HEK293 (cell line): Measurements from ENCODE around the gene HOXA6.

ENCODE experiments used
- CTCF ChIA-PET: fragments of 350-600 bp; formaldehyde crosslinking; extraction: SDS; loops from one replicate; lab custom pipeline; 2021; ENCODE audit warnings: antibody characterized with exemption; lab: Yijun Ruan, JAX
- POLR2A ChIA-PET: fragments of 300-600 bp; formaldehyde crosslinking; extraction: SDS; loops from one replicate; lab custom pipeline; 2020; ENCODE audit warnings: antibody characterized with exemption, inconsistent platforms; lab: Yijun Ruan, JAX
- H3K27ac ChIP-seq: fragments of 200-500 bp; sonication (Bioruptor generic); 2 replicates; pipeline ENCODE4 v1.5.1; 2014; ENCODE audit warnings: low read depth, low read length, control low read depth, inconsistent platforms; ENCODE audit errors: extremely low read depth
- H3K36me3 ChIP-seq, 2 experiments: fragments of 200-500 bp in 1 of 2; sonication (Bioruptor generic) in 1 of 2; 1 replicate in 1 of 2; 2 replicates in 1 of 2; pipeline ENCODE4 v1.5.1; 2014 to 2017; ENCODE audit warnings: inconsistent platforms in 2 of 2, low read length in 2 of 2; ENCODE audit not compliant: control insufficient read depth in 2 of 2, insufficient read depth in 1 of 2
- H3K4me1 ChIP-seq: fragments of 200-500 bp; sonication (Bioruptor generic); 2 replicates; pipeline ENCODE4 v1.5.1; 2014; ENCODE audit warnings: mild to moderate bottlenecking, low read length, inconsistent platforms; ENCODE audit not compliant: control insufficient read depth, insufficient read depth
- H3K4me3 ChIP-seq: 2 replicates; pipeline ENCODE4 v1.5.1; 2011; ENCODE audit warnings: low read depth, mild to moderate bottlenecking, control low read depth, low read length, moderate library complexity
- H3K9me3 ChIP-seq: fragments of 200-500 bp; sonication (Bioruptor generic); 2 replicates; pipeline ENCODE4 v1.5.1; 2014; ENCODE audit warnings: low read depth, low read length, inconsistent platforms; ENCODE audit not compliant: control insufficient read depth, insufficient read depth
- CTCF ChIP-seq: fragments of 450-650 bp; formaldehyde crosslinking; IDR thresholded peaks from 2 replicates; pipeline ENCODE4 v1.5.1; 2016; ENCODE audit warnings: missing biosample characterization, missing genetic modification characterization
- HOXC10 ChIP-seq: sonication (generic); formaldehyde crosslinking; IDR thresholded peaks from 2 replicates; pipeline ENCODE4 v1.8.1; 2023; ENCODE audit warnings: mild to moderate bottlenecking, missing genetic modification reagents
- KLF9 ChIP-seq: fragments of 450-650 bp; formaldehyde crosslinking; IDR thresholded peaks from 2 replicates; pipeline ENCODE4 v1.5.1; 2016; ENCODE audit warnings: missing biosample characterization, missing genetic modification characterization, low read depth
- SP3 ChIP-seq: fragments of 450-650 bp; formaldehyde crosslinking; IDR thresholded peaks from 2 replicates; pipeline ENCODE4 v1.5.1; 2016; ENCODE audit warnings: missing biosample characterization, missing genetic modification characterization
- SP7 ChIP-seq: fragments of 450-650 bp; formaldehyde crosslinking; IDR thresholded peaks from 2 replicates; pipeline ENCODE4 v1.5.1; 2016; ENCODE audit warnings: missing biosample characterization, missing genetic modification characterization
- TCF7L2 ChIP-seq: IDR thresholded peaks from 2 replicates; pipeline ENCODE4 v1.6.1; 2011; ENCODE audit warnings: low read depth, mild to moderate bottlenecking, inconsistent platforms, low read length, moderate library complexity, borderline replicate concordance
- ZBTB10 ChIP-seq: fragments of 450-650 bp; formaldehyde crosslinking; IDR thresholded peaks from 2 replicates; pipeline ENCODE4 v1.5.1; 2016; ENCODE audit warnings: missing biosample characterization, missing genetic modification characterization
- ZBTB20 ChIP-seq: fragments of 450-650 bp; formaldehyde crosslinking; IDR thresholded peaks from 2 replicates; pipeline ENCODE4 v1.5.1; 2016; ENCODE audit warnings: missing biosample characterization, missing genetic modification characterization
- ZBTB48 ChIP-seq: fragments of 450-650 bp; formaldehyde crosslinking; IDR thresholded peaks from 2 replicates; pipeline ENCODE4 v1.5.1; 2016; ENCODE audit warnings: missing biosample characterization, missing genetic modification characterization
- ZBTB49 ChIP-seq: fragments of 450-650 bp; formaldehyde crosslinking; IDR thresholded peaks from 2 replicates; pipeline ENCODE4 v1.5.1; 2016; ENCODE audit warnings: missing biosample characterization, missing genetic modification characterization, low read depth
- ZBTB8A ChIP-seq: fragments of 450-650 bp; formaldehyde crosslinking; IDR thresholded peaks from 2 replicates; pipeline ENCODE4 v1.5.1; 2016; ENCODE audit warnings: missing biosample characterization, missing genetic modification characterization
- ZNF138 ChIP-seq: fragments of 450-650 bp; formaldehyde crosslinking; IDR thresholded peaks from 2 replicates; pipeline ENCODE4 v1.5.1; 2016; ENCODE audit warnings: missing biosample characterization, missing genetic modification characterization, borderline replicate concordance
- ZNF2 ChIP-seq: fragments of 450-650 bp; formaldehyde crosslinking; IDR thresholded peaks from 2 replicates; pipeline ENCODE4 v1.5.1; 2016; ENCODE audit warnings: missing biosample characterization, missing genetic modification characterization
- ZNF24 ChIP-seq: fragments of 450-650 bp; formaldehyde crosslinking; IDR thresholded peaks from 2 replicates; pipeline ENCODE4 v1.5.1; 2016; ENCODE audit warnings: missing biosample characterization, missing genetic modification characterization
- ZNF274 ChIP-seq, 2 experiments: fragments of 200-500 bp in 1 of 2; fragments of 450-650 bp in 1 of 2; sonication (Bioruptor generic) in 1 of 2; formaldehyde crosslinking in 1 of 2; IDR thresholded peaks; 2 replicates each; pipeline versions ENCODE4 v1.5.1 to v1.6.1; 2014 to 2016; ENCODE audit warnings: borderline replicate concordance in 1 of 2, inconsistent platforms in 1 of 2, low read length in 1 of 2, missing biosample characterization in 1 of 2, missing genetic modification characterization in 1 of 2
- ZNF335 ChIP-seq: fragments of 450-650 bp; formaldehyde crosslinking; conservative IDR thresholded peaks from 2 replicates; pipeline ENCODE4 v1.5.1; 2016; ENCODE audit warnings: missing biosample characterization, missing genetic modification characterization
- ZNF341 ChIP-seq: fragments of 450-650 bp; formaldehyde crosslinking; IDR thresholded peaks from 2 replicates; pipeline ENCODE4; 2016; ENCODE audit warnings: low read depth, missing biosample characterization, missing genetic modification characterization
- ZNF571 ChIP-seq: fragments of 450-650 bp; formaldehyde crosslinking; IDR thresholded peaks from 2 replicates; pipeline ENCODE4 v1.5.0; 2017; ENCODE audit warnings: missing biosample characterization, missing genetic modification characterization
- ZNF639 ChIP-seq: fragments of 450-650 bp; formaldehyde crosslinking; IDR thresholded peaks from 2 replicates; pipeline ENCODE4 v1.5.1; 2016; ENCODE audit warnings: missing biosample characterization, missing genetic modification characterization
- ZNF830 ChIP-seq: fragments of 450-650 bp; IDR thresholded peaks from 2 replicates; pipeline ENCODE4 v1.5.0; 2018; ENCODE audit warnings: missing biosample characterization, missing genetic modification characterization, low read depth, mild to moderate bottlenecking, moderate library complexity
- ZNF843 ChIP-seq: fragments of 450-650 bp; formaldehyde crosslinking; IDR thresholded peaks from 2 replicates; pipeline ENCODE4 v1.5.1; 2016; ENCODE audit warnings: missing biosample characterization, missing genetic modification characterization
- ZSCAN30 ChIP-seq: fragments of 450-650 bp; IDR thresholded peaks from 2 replicates; pipeline ENCODE4 v1.5.1; 2018; ENCODE audit warnings: missing biosample characterization, mild to moderate bottlenecking, missing genetic modification characterization, moderate library complexity
- ZXDB ChIP-seq: fragments of 450-650 bp; formaldehyde crosslinking; IDR thresholded peaks from 2 replicates; pipeline ENCODE4 v1.5.1; 2016; ENCODE audit warnings: missing biosample characterization, missing genetic modification characterization
- TF ChIP-seq, protein P1 (sequence below): fragments of 450-650 bp; formaldehyde crosslinking; IDR thresholded peaks from 2 replicates; pipeline ENCODE4 v1.5.1; 2017; ENCODE audit warnings: missing biosample characterization, missing genetic modification characterization

The HOXA6 gene

GRCh38 chr7:27161721-27162560 lies 14.4 kb upstream of the HOXA6 start (continued):
- peak; percentile 7; the same call in 1 of the 2 replicates for TF ChIP-seq ZSCAN30 (tag by site-specific recombination)
- TF ChIP-seq ZNF24 (tag by site-specific recombination), result no peak
- peak; percentile 66; the same call in 1 of the 2 replicates for TF ChIP-seq ZBTB10 (tag by site-specific recombination)
- peak; percentile 70 for TF ChIP-seq ZBTB8A
- TF ChIP-seq ZNF341 (tag by site-specific recombination), result peak; percentile 7; the same call in 1 of the 2 replicates
- peak; percentile 68 for TF ChIP-seq ZNF335 (tag by site-specific recombination)
- TF ChIP-seq, all 188 proteins: peak for 11

DNA sequence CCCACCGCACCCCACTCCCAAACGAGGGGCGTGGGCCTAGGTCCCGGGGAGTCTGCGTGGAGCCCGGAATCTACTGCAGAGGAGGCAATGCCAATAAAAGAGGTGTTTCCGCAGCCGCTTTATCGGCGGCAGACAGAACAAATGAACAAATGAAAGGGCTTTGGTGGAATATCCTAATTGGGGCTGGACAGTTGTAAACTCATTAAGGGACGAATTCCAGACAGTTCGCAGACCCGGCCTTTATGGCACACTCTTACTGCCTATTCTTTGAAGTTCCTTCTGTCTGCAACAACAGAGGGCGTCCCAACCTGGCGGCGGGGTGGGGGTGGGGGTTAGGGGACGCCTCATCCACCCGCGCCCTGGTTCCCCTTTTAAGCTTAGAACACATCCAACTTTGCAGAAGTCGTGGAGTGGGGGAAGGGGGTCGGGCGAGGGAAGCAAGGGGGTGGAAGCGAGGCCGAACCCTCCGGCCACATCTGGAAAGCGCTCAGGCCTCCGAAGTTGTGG lies 13.7 kb upstream of the HOXA6 start:
- H3K4me3 ChIP-seq, result peak overlapping the region; percentile 39
- peaks cover 12% of the 10 kb centered on the region for H3K4me1 ChIP-seq
- peak overlapping the region; percentile 100 for H3K27ac ChIP-seq
- POLR2A ChIA-PET, result interaction anchor here (0.9 to 4.1 kb wide), 19 partner anchors 9 to 1305 kb away, joined by 3 to 42 read pairs (median 6); partner anchors contain the start of genes HOXA11, HOXA3, HOXA4 and HOXA5
- no peaks in the 10 kb centered on the region for H3K9me3 ChIP-seq
- peaks cover 18 to 25% of the 10 kb centered on the region in 2 experiments for H3K36me3 ChIP-seq
- CTCF ChIA-PET, result interaction anchor here (0.5 to 3.7 kb wide), 26 partner anchors 9 to 1765 kb away, joined by 3 to 50 read pairs (median 4); partner anchors contain the start of genes HOXA5 and HOXA6
- TF ChIP-seq SP7 (tag by site-specific recombination) (peak; percentile 52), KLF9 (tag by site-specific recombination) (peak; percentile 60), TCF7L2 (peak; percentile 76), ZNF2 (tag by site-specific recombination) (no peak), ZNF274 (IDR thresholded peaks at IDR 0.05; ENCODE audit: low read length) (no peak), ZNF274 (tag by site-specific recombination; IDR thresholded peaks at IDR 0.05; ENCODE audit: borderline replicate concordance) (no peak), ZNF843 (tag by site-specific recombination) (peak; percentile 51), ZBTB48 (tag by site-specific recombination) (no peak), ZXDB (peak; percentile 63), ZBTB49 (no peak), ZNF639 (tag by site-specific recombination) (0 out of 2 replicates have a peak, but pooled peaks have one; percentile 9), ZNF830 (tag by site-specific recombination) (no peak), ZNF571 (tag by site-specific recombination) (no peak), SP3 (tag by site-specific recombination) (0 out of 2 replicates have a peak, but pooled peaks have one; percentile 22), ZBTB20 (tag by site-specific recombination) (no peak), CTCF (tag by site-specific recombination) (no peak), ZNF138 (tag by site-specific recombination) (no peak), HOXC10 (CRISPR knock-in tag) (no peak)
- TF ChIP-seq, protein P1, sequence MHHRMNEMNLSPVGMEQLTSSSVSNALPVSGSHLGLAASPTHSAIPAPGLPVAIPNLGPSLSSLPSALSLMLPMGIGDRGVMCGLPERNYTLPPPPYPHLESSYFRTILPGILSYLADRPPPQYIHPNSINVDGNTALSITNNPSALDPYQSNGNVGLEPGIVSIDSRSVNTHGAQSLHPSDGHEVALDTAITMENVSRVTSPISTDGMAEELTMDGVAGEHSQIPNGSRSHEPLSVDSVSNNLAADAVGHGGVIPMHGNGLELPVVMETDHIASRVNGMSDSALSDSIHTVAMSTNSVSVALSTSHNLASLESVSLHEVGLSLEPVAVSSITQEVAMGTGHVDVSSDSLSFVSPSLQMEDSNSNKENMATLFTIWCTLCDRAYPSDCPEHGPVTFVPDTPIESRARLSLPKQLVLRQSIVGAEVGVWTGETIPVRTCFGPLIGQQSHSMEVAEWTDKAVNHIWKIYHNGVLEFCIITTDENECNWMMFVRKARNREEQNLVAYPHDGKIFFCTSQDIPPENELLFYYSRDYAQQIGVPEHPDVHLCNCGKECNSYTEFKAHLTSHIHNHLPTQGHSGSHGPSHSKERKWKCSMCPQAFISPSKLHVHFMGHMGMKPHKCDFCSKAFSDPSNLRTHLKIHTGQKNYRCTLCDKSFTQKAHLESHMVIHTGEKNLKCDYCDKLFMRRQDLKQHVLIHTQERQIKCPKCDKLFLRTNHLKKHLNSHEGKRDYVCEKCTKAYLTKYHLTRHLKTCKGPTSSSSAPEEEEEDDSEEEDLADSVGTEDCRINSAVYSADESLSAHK, result peak; percentile 59
